ENCODE results near the gene NRIP3. TPM values are rescaled to one million over a fixed set of nuclear protein-coding genes. Genes with fewer than 3 reads are reported as not detected.

Gene NRIP3
- total RNA-seq, 1 donor from 2014 or later: 2.7 TPM

- no peak for DNase-seq (ENCODE audit: low spot score)
These were observed 71.1 kb downstream of the NRIP3 start, which contains the start of gene C11orf16 for GRCh38 chr11:8932564-8933180. Gene C11orf16, minus strand, starts transcription at chr11:8932947. Its CDS starts 639 bp downstream, at chr11:8932308.

Other genes with a start within 250 kb of the NRIP3 start
- 29.8 TPM for gene AKIP1, start 92.8 kb downstream of the NRIP3 start, total RNA-seq
- gene C11orf16, start 71.1 kb downstream of the NRIP3 start, total RNA-seq: not detected
- not detected for gene ASCL3, start 61.0 kb downstream of the NRIP3 start, total RNA-seq
- gene TMEM9B, start 39.6 kb downstream of the NRIP3 start, total RNA-seq: 50.9 TPM
- gene SCUBE2, start 87.6 kb upstream of the NRIP3 start, total RNA-seq: 22.0 TPM

Data from mucosa of gallbladder (tissue), 1 donor.